ENCODE data around the gene PARD3.
"Not testable (repeated sequence)": the region's sequence is repeated elsewhere in the genome, so short reads cannot be mapped to it uniquely, and the experiment has no call there.

The PARD3 gene

GRCh38 chr10:34281661-34282582 is 533.2 kb downstream of the PARD3 start:
- DNase-seq, result no peak

DNA sequence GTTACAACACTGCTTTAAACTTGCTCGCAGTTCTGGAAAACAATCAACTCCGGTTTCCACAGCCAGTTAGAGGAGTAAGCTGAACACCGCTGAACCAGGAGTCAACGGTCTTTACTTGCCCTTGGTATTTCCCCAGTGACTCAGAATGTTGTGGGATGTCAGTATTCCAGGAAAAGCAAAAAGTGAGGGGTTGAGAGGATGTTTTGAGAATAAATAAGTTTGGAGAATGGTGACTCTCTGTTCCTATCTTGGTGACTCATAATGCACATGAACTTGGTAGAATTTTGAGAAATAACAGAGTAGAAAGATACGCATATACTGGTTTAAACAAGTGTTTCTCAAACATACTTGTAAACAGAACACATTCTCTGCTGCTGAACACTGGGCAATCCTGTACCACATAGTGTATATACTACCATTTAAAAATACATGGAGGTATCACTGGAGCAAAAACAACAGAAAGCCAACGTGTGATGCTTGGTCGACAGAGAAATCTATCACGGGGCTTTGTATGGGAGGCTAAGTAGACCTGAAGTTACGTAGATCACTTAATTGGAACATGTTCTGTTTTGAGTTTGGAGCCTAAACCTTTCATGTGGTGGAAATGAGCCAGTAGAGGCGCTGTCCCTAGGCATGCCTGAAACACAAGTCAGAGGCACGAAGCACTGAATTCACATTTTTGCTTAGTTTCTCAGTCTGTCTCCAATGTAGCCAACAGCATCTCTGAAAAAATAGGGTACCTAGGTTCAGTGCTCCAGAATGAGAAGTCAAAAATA is 534.3 kb downstream of the PARD3 start:
- DNase-seq, result no peak

DNA sequence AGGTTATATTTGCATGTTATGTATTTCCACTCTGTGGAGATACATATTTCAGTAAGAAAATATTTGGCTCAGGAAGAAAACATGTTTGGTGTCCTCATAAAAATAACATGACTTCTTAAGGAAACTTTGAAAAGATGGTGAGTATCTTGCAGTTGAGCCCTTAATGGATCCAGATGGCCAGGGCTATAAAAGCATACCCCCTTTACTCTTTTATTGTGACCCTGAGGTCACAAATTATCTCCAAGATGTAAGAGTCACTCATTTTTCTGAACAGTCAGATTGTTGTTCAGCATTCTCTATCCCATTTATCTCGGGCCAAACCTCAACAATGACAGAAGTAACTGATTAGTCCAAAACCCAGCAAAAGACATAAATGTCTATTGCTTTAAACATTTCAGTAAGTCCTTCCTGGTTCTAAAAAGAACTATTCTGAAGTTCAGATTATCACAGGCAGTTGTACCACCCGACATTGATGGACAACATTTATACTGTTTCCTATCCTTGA is 539.4 kb downstream of the PARD3 start:
- no peak for DNase-seq

GRCh38 chr10:34274906-34275305 is 540.2 kb downstream of the PARD3 start:
- DNase-seq, result no peak

GRCh38 chr10:34273340-34273739 is 541.8 kb downstream of the PARD3 start:
- no peak for DNase-seq

GRCh38 chr10:34272316-34272715 is 542.8 kb downstream of the PARD3 start:
- no peak for DNase-seq

GRCh38 chr10:34268410-34268809 is 546.7 kb downstream of the PARD3 start:
- DNase-seq, result not testable (repeated sequence)

- no peak for DNase-seq
Observed at GRCh38 chr10:34262985-34263384, 552.1 kb downstream of the PARD3 start.

DNA sequence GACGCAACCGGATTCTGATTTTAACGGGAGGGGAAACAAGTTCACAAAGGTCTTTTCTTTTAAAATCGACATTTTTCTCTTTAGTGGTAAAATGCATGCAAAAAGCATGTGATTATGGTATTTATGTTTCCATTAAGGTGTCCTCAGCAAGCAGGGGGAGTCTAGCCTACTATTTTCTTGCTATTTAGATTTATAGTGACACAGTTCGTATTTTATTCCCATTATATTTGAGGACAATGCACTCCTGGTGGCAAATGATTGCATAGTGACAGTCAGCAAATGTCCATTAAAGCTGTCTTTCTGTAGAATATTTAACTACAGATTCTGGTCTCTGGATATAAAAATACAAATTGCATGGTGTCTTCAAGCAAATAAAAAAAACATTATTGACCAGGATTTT is 554.2 kb downstream of the PARD3 start:
- DNase-seq, result no peak

GRCh38 chr10:34256216-34256615 is 558.9 kb downstream of the PARD3 start:
- no peak for DNase-seq

DNA sequence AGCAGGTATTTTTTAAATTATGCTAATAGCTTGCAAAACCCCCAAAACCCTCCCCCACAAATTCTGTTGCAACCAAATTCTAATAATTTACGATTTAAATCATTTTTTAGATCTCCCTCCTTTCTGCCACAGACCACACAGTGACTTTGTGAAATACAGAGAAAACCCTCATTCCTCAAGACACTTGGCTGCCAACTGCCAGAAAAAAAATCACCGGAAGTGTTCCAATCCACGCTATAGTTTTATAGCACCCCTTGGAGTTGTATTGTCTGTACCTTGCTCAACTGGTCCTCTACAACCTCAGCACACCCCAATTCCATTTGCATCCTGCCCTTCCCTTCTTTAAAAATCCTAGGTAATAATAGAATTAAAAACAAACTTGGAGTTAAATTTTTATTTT is 560.1 kb downstream of the PARD3 start:
- no peak for DNase-seq

DNA sequence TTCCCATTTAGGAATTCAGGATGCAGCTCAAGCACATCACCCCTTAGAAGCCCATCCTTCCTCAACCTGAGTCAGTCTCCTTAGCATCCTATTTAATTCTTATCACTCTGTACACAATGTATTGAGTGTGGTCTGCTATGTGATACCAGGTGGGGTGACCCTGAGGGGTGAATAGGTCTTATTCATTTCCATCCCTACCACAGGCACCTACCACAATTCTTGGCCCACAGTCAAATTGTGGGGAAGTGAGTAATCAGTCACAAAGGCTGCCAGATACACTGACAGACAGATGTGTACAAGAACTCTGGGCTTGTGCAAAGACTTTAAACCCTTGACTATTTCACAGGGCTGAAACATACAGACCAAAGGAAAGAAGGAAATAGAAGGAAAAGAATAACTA is 560.5 kb downstream of the PARD3 start:
- no peak for DNase-seq

DNA sequence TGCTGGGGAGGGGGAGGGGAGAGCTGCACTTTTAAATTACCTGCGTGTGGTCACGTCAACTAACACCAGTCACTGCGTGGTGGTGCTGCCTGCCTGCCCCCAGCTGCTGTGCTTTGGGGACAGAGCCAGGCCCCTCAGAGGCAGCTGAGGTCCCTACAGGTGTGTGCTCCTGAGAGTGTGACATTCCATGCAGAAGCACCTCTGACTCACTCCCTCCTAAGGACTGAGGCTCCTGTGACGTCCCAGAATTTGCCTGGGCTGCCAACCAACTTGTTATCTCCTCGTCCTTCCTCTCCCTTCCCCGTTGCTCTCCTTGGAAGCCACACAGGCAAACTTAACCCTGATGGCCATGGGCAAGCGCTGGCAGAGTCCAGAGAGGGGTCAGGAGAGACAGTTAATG is 563.0 kb downstream of the PARD3 start:
- no peak for DNase-seq

DNA sequence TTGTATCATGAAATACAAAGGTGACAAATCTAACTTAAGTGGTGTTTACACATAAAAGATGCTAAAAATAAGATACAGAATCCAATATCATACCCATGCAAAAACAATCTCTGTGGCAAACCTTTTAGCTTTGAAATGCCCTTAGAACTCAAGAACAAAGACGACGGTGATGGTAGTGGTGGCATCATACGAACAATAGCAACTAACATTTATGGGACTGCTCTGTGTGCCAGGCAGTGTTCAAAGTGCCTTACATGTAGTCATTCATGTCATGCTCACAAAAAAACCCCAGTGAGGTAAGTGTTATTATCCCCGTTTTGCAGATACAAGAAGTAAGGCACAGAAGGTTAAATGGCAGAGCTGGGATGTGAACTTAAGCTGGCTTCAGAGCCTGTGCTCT is 563.9 kb downstream of the PARD3 start:
- no peak for DNase-seq

GRCh38 chr10:34250722-34251121 is 564.4 kb downstream of the PARD3 start:
- no peak for DNase-seq

DNA sequence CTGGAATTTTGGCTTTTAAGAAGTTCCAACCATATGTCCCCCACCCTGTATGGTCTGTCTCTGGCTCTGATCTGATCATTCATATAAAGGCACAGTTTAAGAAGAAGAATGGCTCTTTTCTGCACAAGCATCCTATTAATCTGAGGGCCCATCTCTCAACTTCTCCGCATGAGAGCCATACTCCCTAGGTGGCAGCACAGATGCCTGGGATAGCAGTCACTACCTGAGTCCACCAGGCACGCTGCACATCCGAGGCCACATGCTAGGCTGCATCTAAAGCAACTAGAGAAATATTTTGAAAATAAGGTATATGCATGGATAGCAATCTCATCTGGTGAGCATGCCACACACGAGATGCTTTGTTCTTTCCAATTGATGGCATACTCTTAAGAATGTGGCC is 565.5 kb downstream of the PARD3 start:
- DNase-seq, result no peak

DNA sequence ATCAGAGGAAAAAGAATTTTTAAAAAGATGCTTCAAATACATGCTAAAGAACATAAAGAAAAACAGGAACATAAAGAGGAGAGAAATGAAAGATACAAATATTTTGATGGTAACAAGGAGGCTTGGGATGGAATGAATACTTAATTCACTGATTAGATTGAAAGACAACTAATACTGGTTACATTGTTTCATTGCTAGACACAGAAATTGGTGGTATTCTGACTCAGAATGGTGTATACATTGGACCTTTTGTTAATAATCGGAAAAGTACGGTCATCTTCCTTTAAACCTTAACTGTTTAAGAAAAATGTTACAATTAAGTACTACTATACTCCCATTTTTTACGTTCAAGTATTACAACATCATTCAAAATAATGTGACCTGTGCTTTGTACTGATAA is 567.5 kb downstream of the PARD3 start:
- DNase-seq, result no peak

- no peak for DNase-seq
Observed at GRCh38 chr10:34244756-34245484, 570.2 kb downstream of the PARD3 start.

- DNase-seq, result no peak
Observed at GRCh38 chr10:34241226-34242000, 573.7 kb downstream of the PARD3 start.

DNA sequence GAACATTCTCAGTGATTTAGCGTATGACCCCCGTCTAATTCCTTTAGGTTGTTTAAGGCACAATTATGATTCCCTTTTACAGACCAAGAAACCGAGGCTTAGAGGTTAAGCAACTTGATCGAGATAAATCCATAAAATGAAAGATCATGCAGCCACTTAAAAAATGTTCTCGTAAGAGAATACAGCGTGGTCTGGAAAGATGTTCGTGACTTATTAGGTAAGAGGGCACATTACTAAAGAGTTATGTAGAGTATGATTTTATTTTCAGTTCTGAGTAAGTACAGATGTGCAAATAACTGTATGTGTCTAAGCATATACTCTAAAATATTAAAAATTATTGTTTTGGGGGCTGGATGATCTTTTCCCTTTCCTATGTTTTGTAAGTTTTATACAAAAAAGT is 575.1 kb downstream of the PARD3 start:
- no peak for DNase-seq

DNA sequence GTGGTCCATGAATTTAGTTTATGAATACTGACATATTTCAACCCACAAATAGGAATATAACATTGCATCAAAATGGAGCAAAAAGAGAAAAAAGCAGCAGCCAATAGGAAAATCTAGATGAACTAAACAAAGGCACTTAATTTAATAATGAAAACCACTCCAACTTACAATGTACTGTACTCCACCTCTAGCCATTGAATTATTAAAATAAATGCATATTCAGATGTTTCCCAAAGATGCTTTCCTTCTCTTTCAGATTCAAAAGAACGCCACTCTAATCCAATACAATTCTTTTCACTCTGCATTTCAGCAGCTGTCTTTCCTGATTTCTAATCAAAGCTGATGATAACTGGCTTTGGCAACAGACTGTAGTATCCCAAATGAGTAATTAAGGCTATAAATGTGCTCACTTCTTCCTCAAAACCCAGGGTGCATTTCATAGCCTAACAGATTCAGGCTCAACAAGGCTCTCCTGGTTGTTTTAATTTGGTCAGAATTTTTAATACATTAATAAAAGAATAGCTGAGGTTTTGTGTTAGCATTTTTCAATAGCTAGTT is 577.1 kb downstream of the PARD3 start:
- DNase-seq, result no peak

GRCh38 chr10:34236931-34237330 is 578.2 kb downstream of the PARD3 start:
- DNase-seq, result no peak
